ENCODE data around the gene ILK.
A peak's percentile ranks its signal among the peaks of the same experiment; 100 is the strongest.

Gene ILK

GRCh38 chr11:6598555-6598954 lies 5.0 kb upstream of the ILK start:
- DNase-seq (ENCODE audit: low read depth), result no peak
- no peak for TF ChIP-seq CTCF (IDR thresholded peaks at IDR 0.05; ENCODE audit: low read depth, low read length, missing control alignments)
- H3K4me3 ChIP-seq (ENCODE audit: low read depth, low read length), result no peak overlapping the region
- in situ Hi-C loops (cut with HindIII; ENCODE audit: low sequenced_read_pairs), result no loop called here

DNA sequence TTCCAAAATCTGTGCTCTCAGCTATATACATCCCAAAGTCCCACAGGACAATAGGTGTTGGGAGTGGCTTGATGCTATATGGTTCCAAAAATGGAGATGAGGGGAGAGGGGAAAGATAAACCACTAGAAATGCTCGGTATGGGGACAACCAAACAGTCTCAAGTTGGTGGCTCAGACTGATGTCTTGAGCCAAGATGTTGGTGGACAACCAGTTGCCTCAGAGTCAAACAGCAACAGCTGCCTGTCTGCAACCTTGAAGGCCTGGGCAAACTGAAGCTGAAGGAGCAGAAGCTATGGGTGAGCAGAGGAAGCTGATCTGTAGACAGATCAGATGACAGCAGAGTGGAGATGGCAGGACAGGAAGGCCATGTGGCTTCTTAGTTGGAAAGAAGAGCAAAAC lies 4.1 kb upstream of the ILK start:
- H3K4me3 ChIP-seq (ENCODE audit: low read depth, low read length), result no peak overlapping the region
- no peak for TF ChIP-seq CTCF (IDR thresholded peaks at IDR 0.05; ENCODE audit: low read depth, low read length, missing control alignments)
- DNase-seq (ENCODE audit: low read depth), result no peak
- in situ Hi-C loops (cut with HindIII; ENCODE audit: low sequenced_read_pairs), result no loop called here

DNA sequence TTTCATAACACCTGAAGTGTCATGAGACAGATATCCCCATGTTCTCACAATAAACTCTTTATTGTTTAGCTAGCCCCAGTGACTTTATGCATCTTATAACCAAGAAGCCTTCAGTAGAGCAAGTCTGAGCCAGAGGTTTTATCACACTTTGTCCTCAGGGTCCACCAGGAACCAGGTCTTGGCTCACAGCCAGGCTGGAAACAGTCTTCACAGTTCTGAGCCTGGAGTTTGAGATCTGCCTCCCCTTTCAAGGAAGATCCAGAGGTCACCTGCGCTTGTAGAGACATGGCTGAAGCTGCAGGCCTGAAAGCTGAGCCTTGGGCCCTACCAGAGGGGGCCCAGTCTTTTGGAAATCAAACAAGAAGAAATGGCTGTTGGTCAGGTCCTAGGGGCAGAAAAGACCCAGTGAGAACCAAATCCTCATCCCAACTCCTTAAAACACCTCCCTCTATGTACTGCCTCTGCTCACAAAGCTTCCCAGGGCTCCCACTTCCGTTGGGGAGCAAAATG lies 3.6 kb upstream of the ILK start:
- no peak for DNase-seq (ENCODE audit: low read depth)
- no peak overlapping the region for H3K4me3 ChIP-seq (ENCODE audit: low read depth, low read length)
- in situ Hi-C loops (cut with HindIII; ENCODE audit: low sequenced_read_pairs), result no loop called here
- no peak for TF ChIP-seq CTCF (IDR thresholded peaks at IDR 0.05; ENCODE audit: low read depth, low read length, missing control alignments)

GRCh38 chr11:6601041-6601461 lies 2.5 kb upstream of the ILK start:
- in situ Hi-C loops (cut with HindIII; ENCODE audit: low sequenced_read_pairs), result no loop called here
- DNase-seq (ENCODE audit: low read depth), result no peak

DNA sequence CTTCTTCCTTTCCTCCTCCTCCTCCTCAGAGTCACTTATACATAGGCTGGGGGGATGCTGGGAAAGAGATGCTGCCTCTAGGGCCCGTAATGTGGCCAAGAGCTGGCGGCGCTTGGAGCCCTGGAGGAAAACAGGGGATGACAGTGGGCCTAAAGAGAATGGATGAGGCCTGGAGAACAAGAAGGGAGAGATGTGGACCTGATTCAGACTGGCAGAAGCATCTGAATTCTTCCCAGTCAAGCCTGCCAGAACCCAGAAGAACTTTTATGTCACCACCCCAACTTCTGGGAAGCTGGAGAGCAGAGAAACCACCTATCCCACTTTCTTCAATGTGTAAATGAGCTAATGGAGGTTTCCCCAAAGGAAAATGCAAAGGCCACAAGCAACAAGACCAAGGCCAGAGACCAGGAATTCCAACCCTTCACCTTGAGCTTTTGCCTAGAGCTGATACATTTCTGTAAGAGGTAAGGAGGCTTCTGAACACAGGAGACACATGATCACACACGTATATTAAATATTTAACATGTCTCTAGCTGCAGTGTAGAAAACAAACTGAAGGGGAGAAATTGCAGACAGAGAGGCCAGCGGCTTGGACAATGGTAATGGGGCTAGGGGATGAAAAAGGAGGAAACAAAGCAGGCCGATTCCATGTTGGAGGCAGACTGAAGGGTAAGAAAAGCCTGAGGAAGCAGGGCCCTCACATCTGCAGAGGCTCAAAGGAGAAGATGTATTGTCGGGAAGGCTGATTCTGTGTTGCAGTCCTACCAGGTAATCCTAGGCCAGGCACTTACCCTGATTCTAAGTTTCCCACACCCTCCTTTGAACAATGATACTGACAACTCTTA lies 1.3 kb upstream of the ILK start:
- peak overlapping the region; percentile 99 for H3K4me3 ChIP-seq (ENCODE audit: low read depth, low read length)
- no peak for DNase-seq (ENCODE audit: low read depth)
- in situ Hi-C loops (cut with HindIII; ENCODE audit: low sequenced_read_pairs), result no loop called here
- TF ChIP-seq CTCF (IDR thresholded peaks at IDR 0.05; ENCODE audit: low read depth, low read length, missing control alignments), result no peak

More at GRCh38 chr11:6601041-6601461, 2.5 kb upstream of the ILK start:
- no peak overlapping the region for H3K4me3 ChIP-seq (ENCODE audit: low read depth, low read length)
- TF ChIP-seq CTCF (IDR thresholded peaks at IDR 0.05; ENCODE audit: low read depth, low read length, missing control alignments), result no peak

GRCh38 chr11:6604081-6604626 lies 580 bp downstream of the ILK start:
- DNase-seq (ENCODE audit: low read depth), result peak; percentile 37
- peak overlapping the region; percentile 99 for H3K4me3 ChIP-seq (ENCODE audit: low read depth, low read length)
- TF ChIP-seq CTCF (IDR thresholded peaks at IDR 0.05; ENCODE audit: low read depth, low read length, missing control alignments), result peak; percentile 25
- in situ Hi-C loops (cut with HindIII; ENCODE audit: low sequenced_read_pairs), result no loop called here

All from astrocyte of the cerebellum (primary cell).